K562 (cell line): ENCODE measurements around the gene SCYL2. TPM values are rescaled to one million over a fixed set of nuclear protein-coding genes. Genes with fewer than 3 reads are reported as not detected.
A peak's percentile ranks its signal among the peaks of the same experiment; 100 is the strongest.

Source experiments
- polyA plus RNA-seq, 8 experiments: library from polyadenylated mRNA; depleted of rRNA in 4 of 8; stranded (reverse) in 5 of 8; unstranded in 3 of 8; fragments of >200 nt; fragmentation: Nextera tagmentation in 2 of 8; fragmentation: Illumina TruSeq in 1 of 8; extraction: Ambion mirVana in 2 of 8; extraction: Trizol in 1 of 8; gene quantifications; 2 replicates each; pipeline versions ENCODE4 v1.2.1 to v1.2.3, GENCODE V29; 2011 to 2014; ENCODE audit warnings: inconsistent platforms in 1 of 8, missing spikeins in 1 of 8
- total RNA-seq, 7 experiments: library from RNA; depleted of rRNA in 6 of 7; stranded (reverse); fragments of >200 nt in 6 of 7; fragmentation: Illumina TruSeq in 2 of 7; extraction: Trizol in 2 of 7; gene quantifications; 2 replicates each; pipeline versions ENCODE4 v1.2.1 to v1.2.3, GENCODE V29; 2011 to 2021; ENCODE audit warnings: low replicate concordance in 1 of 7
- TF ChIP-seq, protein P1 (sequence below), 3 experiments: IDR thresholded peaks in 2 of 3; conservative IDR thresholded peaks in 1 of 3; 2 replicates each; pipeline ENCODE4 v1.5.1; 2011 to 2012; ENCODE audit warnings: low read length in 3 of 3, mild to moderate bottlenecking in 3 of 3, control low read depth in 2 of 3, improper control_type of control experiment in 1 of 3, inconsistent platforms in 1 of 3, low read depth in 1 of 3, mixed read lengths in 1 of 3, moderate library complexity in 1 of 3; ENCODE audit not compliant: insufficient read depth in 2 of 3
- TF ChIP-seq, protein P2 (sequence below), 2 experiments: fragments of 450-650 bp; formaldehyde crosslinking in 1 of 2; IDR thresholded peaks; 2 replicates each; pipeline versions ENCODE4 v1.4.0 to v1.6.1; 2014 to 2020; ENCODE audit warnings: mild to moderate bottlenecking in 2 of 2, borderline replicate concordance in 1 of 2, low read depth in 1 of 2
- TF ChIP-seq, protein P3 (sequence below): fragments of 450-650 bp; IDR thresholded peaks from 2 replicates; pipeline ENCODE4 v1.6.1; 2016; ENCODE audit warnings: low read depth

SCYL2 gene
- total and polyA plus RNA-seq, 9 of the 15 experiments (the other 6 are each of a cell fraction or from before 2014, with no cell fraction given) = 9.9 to 49.0 (median 32.9) TPM

DNA sequence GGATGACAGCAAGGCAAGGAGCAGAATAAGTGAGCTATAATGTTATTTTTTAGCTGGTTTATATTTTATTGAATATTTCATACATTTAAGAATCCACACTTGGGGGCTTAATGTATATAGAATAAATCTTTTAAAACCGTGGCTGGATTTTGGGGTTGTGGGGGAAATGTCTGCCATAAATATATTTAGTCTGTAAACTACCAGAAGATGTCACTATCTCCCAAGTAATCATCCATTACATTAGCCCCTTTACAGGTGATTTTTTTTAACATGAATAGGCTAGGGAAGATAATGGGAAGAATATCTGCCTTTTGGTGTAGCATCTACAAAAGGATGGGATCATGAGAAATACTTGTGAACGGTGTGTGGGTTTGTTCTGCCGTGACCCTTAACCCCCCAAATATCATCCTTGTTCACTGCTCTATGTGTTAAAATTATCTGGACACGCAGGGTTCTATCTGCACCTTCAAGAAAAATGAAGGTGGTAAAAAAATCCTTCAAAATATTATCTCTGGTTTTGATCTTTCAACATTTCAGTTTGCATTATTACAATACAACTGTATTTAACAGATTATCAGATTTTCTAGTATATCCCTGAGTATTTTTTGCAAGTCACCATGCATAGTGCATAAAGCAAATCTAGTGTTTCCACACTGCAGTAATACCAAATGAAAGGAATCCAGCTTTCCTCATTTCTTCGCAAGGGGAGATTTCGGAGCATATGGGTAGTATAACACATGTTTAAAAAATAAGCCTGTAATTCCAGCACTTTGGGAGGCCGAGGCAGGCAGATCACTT is 81.9 kb downstream of the SCYL2 start (continued):
- TF ChIP-seq, protein P1, sequence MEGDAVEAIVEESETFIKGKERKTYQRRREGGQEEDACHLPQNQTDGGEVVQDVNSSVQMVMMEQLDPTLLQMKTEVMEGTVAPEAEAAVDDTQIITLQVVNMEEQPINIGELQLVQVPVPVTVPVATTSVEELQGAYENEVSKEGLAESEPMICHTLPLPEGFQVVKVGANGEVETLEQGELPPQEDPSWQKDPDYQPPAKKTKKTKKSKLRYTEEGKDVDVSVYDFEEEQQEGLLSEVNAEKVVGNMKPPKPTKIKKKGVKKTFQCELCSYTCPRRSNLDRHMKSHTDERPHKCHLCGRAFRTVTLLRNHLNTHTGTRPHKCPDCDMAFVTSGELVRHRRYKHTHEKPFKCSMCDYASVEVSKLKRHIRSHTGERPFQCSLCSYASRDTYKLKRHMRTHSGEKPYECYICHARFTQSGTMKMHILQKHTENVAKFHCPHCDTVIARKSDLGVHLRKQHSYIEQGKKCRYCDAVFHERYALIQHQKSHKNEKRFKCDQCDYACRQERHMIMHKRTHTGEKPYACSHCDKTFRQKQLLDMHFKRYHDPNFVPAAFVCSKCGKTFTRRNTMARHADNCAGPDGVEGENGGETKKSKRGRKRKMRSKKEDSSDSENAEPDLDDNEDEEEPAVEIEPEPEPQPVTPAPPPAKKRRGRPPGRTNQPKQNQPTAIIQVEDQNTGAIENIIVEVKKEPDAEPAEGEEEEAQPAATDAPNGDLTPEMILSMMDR (IDR thresholded peaks at IDR 0.05 in 2 of 3, conservative IDR thresholded peaks at IDR 0.05 in 1 of 3; ENCODE audit: insufficient read depth in 2 of 3, low read depth in 1 of 3, low read length in 3 of 3) = peak in 2 of 3 experiments; percentile 38 to 66; a peak in 3 of 6 replicates
- TF ChIP-seq, protein P2, sequence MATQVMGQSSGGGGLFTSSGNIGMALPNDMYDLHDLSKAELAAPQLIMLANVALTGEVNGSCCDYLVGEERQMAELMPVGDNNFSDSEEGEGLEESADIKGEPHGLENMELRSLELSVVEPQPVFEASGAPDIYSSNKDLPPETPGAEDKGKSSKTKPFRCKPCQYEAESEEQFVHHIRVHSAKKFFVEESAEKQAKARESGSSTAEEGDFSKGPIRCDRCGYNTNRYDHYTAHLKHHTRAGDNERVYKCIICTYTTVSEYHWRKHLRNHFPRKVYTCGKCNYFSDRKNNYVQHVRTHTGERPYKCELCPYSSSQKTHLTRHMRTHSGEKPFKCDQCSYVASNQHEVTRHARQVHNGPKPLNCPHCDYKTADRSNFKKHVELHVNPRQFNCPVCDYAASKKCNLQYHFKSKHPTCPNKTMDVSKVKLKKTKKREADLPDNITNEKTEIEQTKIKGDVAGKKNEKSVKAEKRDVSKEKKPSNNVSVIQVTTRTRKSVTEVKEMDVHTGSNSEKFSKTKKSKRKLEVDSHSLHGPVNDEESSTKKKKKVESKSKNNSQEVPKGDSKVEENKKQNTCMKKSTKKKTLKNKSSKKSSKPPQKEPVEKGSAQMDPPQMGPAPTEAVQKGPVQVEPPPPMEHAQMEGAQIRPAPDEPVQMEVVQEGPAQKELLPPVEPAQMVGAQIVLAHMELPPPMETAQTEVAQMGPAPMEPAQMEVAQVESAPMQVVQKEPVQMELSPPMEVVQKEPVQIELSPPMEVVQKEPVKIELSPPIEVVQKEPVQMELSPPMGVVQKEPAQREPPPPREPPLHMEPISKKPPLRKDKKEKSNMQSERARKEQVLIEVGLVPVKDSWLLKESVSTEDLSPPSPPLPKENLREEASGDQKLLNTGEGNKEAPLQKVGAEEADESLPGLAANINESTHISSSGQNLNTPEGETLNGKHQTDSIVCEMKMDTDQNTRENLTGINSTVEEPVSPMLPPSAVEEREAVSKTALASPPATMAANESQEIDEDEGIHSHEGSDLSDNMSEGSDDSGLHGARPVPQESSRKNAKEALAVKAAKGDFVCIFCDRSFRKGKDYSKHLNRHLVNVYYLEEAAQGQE (IDR thresholded peaks at IDR 0.05; ENCODE audit: borderline replicate concordance) = peak; percentile 57; the same call in 1 of the 2 replicates
- TF ChIP-seq, protein P2 (CRISPR knock-in tag; IDR thresholded peaks at IDR 0.05; ENCODE audit: low read depth) = no peak
- TF ChIP-seq, protein P3, sequence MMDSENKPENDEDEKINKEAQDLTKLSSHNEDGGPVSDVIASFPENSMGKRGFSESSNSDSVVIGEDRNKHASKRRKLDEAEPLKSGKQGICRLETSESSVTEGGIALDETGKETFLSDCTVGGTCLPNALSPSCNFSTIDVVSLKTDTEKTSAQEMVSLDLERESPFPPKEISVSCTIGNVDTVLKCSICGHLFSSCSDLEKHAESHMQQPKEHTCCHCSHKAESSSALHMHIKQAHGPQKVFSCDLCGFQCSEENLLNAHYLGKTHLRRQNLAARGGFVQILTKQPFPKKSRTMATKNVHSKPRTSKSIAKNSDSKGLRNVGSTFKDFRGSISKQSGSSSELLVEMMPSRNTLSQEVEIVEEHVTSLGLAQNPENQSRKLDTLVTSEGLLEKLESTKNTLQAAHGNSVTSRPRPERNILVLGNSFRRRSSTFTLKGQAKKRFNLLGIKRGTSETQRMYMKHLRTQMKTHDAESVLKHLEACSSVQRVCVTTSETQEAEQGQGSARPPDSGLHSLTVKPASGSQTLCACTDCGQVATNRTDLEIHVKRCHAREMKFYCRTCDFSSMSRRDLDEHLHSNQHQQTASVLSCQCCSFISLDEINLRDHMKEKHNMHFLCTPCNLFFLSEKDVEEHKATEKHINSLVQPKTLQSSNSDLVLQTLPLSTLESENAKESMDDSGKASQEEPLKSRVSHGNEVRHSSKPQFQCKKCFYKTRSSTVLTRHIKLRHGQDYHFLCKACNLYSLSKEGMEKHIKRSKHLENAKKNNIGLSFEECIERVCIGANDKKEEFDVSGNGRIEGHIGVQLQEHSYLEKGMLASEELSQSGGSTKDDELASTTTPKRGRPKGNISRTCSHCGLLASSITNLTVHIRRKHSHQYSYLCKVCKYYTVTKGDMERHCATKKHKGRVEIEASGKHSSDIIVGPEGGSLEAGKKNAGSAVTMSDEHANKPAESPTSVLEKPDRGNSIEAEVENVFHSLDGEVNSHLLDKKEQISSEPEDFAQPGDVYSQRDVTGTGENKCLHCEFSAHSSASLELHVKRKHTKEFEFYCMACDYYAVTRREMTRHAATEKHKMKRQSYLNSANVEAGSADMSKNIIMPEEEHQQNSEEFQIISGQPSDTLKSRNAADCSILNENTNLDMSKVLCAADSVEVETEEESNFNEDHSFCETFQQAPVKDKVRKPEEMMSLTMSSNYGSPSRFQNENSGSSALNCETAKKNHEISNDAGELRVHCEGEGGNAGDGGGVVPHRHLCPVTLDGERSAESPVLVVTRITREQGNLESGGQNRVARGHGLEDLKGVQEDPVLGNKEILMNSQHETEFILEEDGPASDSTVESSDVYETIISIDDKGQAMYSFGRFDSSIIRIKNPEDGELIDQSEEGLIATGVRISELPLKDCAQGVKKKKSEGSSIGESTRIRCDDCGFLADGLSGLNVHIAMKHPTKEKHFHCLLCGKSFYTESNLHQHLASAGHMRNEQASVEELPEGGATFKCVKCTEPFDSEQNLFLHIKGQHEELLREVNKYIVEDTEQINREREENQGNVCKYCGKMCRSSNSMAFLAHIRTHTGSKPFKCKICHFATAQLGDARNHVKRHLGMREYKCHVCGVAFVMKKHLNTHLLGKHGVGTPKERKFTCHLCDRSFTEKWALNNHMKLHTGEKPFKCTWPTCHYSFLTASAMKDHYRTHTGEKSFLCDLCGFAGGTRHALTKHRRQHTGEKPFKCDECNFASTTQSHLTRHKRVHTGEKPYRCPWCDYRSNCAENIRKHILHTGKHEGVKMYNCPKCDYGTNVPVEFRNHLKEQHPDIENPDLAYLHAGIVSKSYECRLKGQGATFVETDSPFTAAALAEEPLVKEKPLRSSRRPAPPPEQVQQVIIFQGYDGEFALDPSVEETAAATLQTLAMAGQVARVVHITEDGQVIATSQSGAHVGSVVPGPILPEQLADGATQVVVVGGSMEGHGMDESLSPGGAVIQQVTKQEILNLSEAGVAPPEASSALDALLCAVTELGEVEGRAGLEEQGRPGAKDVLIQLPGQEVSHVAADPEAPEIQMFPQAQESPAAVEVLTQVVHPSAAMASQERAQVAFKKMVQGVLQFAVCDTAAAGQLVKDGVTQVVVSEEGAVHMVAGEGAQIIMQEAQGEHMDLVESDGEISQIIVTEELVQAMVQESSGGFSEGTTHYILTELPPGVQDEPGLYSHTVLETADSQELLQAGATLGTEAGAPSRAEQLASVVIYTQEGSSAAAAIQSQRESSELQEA = no peak
